HEK293 (cell line): Measurements from ENCODE around the gene SERPINE3.

ENCODE experiments used
- KLF16 ChIP-seq: fragments of 450-650 bp; formaldehyde crosslinking; IDR thresholded peaks from 2 replicates; pipeline ENCODE4 v1.5.1; 2017; ENCODE audit warnings: missing biosample characterization, missing genetic modification characterization
- TCF7L2 ChIP-seq: IDR thresholded peaks from 2 replicates; pipeline ENCODE4 v1.6.1; 2011; ENCODE audit warnings: low read depth, mild to moderate bottlenecking, inconsistent platforms, low read length, moderate library complexity, borderline replicate concordance
- ZNF169 ChIP-seq: fragments of 450-650 bp; formaldehyde crosslinking; IDR thresholded peaks from 2 replicates; pipeline ENCODE4 v1.5.1; 2016; ENCODE audit warnings: missing biosample characterization, missing genetic modification characterization
- ZNF2 ChIP-seq: fragments of 450-650 bp; formaldehyde crosslinking; IDR thresholded peaks from 2 replicates; pipeline ENCODE4 v1.5.1; 2016; ENCODE audit warnings: missing biosample characterization, missing genetic modification characterization
- ZNF248 ChIP-seq: fragments of 450-650 bp; formaldehyde crosslinking; IDR thresholded peaks from 2 replicates; pipeline ENCODE4 v1.5.1; 2017; ENCODE audit warnings: missing biosample characterization, missing genetic modification characterization
- ZNF664 ChIP-seq: fragments of 450-650 bp; formaldehyde crosslinking; IDR thresholded peaks from 2 replicates; pipeline ENCODE4 v1.5.1; 2016; ENCODE audit warnings: missing biosample characterization, missing genetic modification characterization
- TF ChIP-seq, protein P1 (sequence below): fragments of 450-650 bp; formaldehyde crosslinking; IDR thresholded peaks from 2 replicates; pipeline ENCODE4 v1.5.1; 2016; ENCODE audit warnings: missing biosample characterization, missing genetic modification characterization

GRCh38 chr13:51348069-51348967 is 8.8 kb downstream of the SERPINE3 start:
- no peak for TF ChIP-seq ZNF169 (tag by site-specific recombination)
- no peak for TF ChIP-seq ZNF2
- TF ChIP-seq ZNF248 (tag by site-specific recombination): no peak
- TF ChIP-seq TCF7L2: no peak
- TF ChIP-seq KLF16 (tag by site-specific recombination): no peak
- TF ChIP-seq ZNF664 (tag by site-specific recombination): no peak
- TF ChIP-seq, protein P1, sequence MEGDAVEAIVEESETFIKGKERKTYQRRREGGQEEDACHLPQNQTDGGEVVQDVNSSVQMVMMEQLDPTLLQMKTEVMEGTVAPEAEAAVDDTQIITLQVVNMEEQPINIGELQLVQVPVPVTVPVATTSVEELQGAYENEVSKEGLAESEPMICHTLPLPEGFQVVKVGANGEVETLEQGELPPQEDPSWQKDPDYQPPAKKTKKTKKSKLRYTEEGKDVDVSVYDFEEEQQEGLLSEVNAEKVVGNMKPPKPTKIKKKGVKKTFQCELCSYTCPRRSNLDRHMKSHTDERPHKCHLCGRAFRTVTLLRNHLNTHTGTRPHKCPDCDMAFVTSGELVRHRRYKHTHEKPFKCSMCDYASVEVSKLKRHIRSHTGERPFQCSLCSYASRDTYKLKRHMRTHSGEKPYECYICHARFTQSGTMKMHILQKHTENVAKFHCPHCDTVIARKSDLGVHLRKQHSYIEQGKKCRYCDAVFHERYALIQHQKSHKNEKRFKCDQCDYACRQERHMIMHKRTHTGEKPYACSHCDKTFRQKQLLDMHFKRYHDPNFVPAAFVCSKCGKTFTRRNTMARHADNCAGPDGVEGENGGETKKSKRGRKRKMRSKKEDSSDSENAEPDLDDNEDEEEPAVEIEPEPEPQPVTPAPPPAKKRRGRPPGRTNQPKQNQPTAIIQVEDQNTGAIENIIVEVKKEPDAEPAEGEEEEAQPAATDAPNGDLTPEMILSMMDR (tag by site-specific recombination): no peak
